HG03103 (cell line): ENCODE measurements around the gene LIX1L.
A peak's percentile ranks its signal among the peaks of the same experiment; 100 is the strongest.

Experiments used
- ATAC-seq: cut with Tn5 transposase; IDR thresholded peaks from one replicate; pipeline ENCODE4 v1.9.1; 2021; ENCODE audit warnings: low read depth; ENCODE audit not compliant: unreplicated experiment

Gene LIX1L

DNA sequence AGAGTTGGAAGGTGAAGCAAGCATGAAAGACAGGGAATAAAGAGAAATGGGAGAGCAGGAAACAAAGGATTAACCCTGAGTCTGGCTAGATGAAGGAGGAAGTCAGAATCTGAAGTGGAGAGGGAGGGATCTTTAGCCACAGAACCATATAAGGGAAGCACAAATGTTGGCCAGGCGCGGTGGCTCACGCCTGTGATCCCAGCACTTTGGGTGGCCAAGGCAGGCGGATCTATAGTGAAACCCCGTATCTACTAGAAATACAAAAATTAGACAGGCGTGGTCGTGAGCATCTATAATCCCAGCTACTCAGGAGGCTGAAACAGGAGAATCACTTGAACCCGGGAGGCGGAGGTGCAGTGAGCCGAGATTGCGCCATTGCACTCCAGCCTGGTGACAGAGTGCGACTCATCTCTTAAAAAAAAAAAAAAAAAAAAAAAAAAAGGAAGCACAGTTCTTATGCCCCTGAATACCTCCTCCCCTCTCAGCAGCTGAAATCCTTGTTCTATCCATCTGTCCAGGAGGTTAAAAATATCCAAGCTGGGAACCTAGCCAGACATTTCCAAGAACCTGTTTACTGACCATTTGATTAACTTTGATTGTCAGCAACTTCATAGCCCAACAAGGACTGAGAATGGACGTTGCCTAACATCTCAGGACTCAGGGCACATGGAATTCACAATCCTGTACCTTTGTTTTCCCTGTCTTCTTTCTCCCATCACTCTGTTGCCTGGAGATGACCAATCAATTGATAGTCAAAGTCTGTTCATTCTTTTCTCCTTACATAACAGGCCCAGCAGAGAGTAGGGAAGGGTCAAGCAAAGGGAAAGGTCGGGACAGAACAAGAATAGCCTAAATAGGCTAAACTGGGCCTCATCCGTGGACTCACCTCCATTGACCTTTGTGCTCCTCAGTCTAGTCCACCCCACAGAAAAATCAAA lies 28.0 kb upstream of the LIX1L start:
- no peak for ATAC-seq

DNA sequence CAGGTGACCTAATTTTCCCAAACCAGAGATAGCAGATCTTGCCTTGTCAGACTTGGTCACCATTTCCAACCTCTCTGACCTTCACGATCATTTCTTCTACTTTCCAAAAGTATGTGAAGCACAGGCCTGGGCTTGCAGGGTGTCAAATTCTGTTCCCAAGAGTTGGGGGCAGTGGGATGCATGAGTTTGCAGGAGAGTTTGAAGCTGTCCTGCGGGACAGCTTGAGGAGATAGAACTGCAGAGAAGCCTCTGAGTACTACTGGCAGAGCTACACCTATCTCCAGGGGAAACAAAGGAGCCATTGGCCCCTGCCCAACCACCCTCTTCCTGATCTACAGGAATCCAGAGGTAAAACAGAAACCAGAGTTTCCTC lies 27.3 kb upstream of the LIX1L start:
- no peak for ATAC-seq

DNA sequence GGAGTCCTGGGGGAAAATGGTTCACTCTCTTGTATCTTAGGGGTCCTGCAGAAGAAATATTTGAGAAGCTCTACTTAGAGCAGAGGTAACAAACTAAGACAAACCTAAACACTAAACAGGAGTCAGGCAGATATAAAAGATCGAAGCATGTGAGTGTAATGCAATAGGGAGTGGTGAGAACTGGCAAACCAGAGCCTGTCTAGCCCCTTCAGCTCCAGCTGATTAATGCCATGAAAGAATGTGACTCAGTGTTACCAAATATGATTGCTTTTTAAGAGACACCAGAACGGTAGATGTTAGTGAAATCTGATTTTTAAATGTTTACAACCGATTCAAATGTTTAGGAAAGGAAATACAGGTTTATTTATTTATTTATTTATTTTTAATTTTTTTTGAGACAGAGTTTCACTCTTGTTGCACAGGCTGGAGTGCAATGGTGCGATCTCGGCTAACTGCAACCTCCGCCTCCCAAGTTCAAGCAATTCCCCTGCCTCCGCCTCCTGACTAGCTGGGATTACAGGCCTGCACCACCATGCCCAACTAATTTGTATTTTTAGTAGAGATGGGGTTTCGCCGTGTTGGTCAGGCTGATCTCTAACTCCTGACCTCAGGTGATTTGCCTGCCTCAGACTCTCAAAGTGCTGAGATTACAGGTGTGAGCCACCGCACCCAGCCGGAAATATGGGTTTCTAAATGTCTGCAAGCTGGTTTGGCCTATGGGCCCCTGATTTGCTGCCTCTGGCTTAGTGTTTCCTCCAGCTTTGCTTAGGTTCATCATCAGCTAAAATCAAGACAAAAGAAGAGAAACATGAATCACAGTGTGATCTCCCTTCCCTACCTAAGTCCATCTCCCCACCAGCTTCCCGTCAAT lies 26.4 kb upstream of the LIX1L start:
- no peak for ATAC-seq

DNA sequence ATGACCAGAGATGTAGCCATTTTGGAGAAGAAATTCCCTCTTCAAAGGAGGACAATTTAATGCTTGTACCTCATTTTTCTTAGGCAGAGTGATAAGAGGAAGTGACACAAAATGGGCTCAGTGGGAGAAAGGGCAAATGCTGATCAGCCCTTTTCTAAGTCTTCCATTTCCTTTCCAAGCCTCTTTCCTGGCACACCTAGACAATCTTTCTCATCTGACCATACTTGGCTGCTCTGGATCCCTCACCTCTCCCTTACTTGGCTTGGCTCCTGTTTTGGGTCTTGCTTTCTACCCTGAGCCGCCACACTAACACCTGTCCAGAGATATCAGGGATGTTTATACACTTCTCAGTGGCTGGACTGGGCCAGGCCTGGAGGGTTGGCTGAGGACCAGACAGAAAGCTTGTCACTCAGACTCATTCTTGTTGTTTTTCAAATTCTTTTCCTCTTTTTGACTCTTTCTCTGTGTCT lies 25.4 kb upstream of the LIX1L start:
- no peak for ATAC-seq

DNA sequence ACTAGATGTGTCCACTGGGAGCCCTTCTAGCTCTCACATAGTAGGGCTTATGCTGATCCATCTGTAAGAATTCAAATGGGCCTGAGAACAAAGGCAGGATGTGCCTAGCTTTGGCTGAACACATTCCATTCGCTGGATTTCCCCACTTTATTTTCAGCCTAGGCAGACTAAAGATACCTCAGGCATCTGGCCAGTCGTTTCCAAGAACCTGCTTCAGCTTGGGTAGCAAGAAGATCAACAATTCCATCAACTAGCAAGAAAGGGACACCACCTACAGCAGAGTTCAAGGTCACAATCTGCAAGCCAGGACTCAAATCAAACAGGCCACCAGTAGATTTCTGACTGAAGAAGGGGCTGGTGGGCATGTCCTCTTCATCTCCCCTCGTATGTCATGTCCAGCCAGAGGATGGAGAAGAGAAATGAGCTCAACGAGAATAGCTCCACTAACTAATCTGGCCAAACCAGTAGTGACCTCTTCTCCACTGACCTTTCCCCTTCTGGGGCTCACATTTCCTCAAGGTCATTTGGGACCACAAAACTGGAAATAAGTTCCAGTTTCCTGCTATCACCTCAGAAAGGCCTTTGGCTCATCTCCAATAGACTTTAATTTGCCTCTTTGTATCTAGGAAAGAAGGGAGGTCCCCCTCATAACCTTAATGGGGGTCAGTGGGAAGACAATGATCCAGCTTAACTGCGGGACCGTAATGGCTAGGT lies 24.4 kb upstream of the LIX1L start:
- no peak for ATAC-seq

DNA sequence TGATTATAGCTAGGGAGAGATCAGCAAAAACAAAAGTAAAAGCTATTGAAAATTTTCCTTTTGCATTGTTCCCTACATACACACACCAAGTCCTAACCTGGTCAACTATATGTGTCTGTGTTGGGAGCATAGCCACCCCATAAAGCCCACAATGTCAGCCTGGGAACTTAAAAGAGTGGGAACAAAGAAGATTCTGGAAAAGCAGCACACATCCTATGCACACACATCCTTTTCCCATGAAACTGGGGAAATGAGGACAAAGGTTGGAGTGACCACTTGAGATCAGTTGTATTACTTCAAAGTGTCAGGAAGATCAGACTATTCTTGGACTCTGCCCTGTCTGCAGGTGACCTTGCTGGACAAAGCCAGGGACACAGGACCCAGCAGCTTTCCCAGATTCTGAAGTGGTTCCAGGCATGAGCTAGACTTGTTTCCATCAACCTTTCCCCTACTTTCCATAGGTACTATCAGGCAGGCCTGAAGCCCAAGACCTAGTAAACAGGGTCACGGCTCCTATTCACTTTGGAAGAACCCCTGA lies 22.7 kb upstream of the LIX1L start:
- ATAC-seq, result no peak

DNA sequence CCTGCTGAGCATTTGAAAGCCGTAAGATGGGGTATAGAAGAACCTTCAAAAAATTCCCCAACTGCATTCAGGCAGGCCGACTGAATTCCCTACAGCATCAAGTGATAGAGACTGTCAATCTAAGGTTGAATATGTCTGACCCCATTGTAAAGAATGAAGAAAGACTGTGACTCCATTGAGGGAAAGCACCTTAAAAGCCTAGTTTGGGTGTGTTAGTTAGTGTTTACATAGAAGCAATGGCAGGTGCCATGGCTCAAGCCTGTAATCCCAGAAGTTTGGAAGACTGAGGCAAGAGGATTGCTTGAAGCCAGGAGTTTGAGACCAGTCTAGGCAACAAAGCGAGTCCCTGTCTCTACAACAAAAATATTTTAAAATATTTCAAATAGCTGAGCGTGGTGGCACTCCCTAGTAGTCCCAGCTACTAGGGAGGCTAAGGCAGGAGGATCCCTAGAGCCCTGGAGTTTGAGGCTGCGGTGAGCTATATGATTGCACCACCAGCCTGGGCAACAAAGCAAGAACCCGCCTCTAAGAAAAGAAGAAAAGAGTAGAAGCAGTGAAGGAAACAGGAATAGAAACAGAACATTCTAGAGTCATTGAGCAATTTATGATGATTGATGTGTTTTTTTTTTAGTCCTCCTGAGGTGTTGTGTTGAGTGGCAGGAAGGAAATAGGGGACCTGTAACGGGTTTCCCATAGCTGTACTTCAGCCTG lies 22.1 kb upstream of the LIX1L start:
- ATAC-seq, result no peak

DNA sequence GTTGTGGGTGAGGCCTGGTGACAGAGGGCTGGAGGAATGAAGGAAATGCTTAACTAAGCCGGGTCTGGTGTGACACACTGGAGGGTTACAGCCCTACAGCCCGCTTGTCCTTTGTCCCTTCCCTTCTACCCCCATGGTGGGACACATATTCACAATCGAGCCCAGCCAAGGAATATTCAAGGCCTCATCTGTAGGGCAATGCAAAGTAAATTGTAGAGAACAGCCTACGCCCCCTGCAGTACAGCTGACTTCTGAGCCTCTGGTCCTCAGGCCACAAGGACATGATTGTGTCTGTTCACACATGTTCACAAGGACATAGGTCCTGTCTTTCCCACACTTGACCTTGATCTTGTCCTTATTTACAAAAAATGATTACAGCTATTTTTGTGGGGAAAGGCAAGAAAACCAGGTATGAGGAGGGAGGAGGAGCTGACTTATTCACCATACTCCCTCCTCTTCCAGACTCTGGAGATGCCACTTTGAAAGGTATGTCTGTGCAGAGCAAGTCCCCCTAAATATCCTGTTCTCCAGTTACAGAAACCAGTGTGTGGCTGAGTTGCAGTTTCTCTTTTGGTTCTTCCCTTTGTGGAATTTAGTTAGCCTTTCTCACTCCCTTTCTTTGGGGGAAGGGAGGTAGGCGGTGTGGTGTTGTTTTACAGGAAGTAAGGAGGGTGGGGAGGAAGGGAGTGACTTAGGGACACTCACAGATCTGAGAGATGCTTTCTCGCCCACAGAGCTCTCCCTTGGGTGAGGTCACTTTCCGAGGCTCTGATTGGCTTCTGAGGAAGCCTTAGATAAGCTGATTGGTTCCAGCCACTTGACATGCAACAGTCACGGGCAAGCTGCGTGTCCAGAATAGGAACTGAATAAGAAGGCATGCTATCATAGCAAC lies 21.3 kb upstream of the LIX1L start:
- peak; percentile 86 for ATAC-seq

DNA sequence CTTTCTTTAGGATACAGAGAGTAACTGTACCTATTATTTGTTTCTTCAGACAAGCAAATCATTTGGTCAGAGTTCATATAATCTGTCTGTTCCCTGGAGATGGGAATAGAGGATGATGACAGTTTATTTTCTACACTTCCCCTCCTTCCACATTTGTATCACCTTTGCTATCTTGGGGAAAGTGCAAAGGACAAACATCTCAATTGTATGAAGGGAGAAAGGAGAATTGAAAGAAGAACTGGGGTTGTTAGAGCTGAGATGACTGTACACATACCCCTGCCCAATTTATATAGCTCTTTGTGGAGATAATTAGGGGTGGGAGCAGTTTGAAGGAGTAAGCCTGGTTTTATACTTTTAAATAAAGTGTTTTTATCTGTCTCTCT lies 20.6 kb upstream of the LIX1L start:
- no peak for ATAC-seq

DNA sequence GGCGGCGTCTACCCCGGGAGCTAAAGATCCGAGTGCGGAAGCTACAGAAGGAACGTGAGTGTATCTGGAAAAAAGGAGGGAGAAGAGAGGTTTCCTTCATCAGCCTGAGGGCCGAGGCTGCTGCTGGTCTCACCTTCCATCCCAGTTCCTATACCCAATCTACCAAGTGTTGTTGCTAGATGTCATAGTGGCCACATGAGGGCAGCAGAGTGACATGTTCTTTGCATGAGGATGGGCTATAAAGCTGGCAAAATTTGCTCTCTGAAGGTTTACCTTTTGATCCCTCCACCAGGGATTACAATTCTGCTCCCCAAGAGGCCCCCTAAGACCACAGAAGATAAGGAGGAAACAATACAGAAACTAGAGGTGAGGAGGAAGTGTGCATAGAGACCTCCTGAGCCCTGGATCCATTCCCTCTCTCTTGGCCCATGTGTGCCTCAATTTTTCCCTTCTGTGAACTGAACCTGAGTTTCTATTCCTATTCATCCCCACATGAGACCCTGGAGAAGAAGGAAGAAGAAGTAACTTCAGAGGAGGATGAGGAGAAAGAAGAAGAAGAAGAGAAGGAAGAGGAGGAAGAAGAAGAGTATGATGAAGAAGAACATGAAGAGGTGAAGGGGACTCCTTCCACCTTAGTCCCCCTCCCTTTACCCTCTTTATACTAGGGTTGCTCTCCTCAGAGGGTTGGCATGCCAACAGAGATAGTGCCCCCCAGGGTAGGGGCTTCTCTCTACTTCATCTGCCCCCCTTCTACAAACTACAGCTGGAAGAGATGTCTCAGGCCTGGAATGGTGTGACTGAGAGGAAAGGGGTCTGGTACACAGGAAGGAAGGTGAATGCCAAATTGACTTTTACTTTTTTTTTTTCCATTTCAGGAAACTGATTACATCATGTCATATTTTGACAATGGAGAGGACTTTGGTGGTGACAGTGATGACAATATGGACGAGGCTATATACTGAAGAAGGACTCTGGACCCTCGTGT lies 20.0 kb upstream of the LIX1L start:
- ATAC-seq, result no peak

DNA sequence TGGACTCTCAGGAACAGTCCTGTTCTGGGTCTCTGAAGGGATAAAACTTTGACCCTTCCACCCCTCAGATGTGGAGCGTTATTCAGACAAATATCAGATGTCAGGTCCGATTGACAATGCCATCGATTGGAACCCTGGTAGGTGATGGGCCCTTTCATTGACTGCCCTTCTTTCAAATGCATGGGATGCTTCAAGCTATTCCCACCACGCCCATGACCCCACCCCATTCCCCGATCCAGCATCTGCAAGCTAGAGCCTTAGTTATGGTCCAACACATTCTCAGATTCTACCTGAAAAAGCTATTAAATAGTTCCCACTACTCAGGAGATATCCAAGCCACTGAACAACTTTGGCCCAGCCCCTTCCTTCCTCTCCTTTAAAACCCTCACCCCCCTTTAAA lies 19.2 kb upstream of the LIX1L start:
- no peak for ATAC-seq

DNA sequence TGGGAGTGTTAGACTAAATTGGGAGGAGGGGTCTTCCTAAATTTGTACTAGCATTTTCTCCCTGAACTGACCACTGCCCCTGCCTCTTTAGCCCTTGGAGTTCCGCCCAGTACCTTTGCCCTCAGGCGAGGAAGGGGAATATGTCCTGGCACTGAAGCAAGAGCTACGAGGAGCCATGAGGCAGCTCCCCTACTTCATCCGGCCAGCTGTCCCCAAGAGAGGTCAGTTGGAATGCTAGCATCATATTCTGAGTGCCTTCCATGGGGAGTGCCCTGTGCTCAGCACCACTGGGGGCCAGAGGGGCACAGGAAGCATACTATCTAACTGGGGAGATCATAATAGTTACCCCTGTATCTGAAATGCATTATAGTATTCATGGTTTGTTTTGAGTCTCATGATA lies 17.4 kb upstream of the LIX1L start:
- no peak for ATAC-seq

DNA sequence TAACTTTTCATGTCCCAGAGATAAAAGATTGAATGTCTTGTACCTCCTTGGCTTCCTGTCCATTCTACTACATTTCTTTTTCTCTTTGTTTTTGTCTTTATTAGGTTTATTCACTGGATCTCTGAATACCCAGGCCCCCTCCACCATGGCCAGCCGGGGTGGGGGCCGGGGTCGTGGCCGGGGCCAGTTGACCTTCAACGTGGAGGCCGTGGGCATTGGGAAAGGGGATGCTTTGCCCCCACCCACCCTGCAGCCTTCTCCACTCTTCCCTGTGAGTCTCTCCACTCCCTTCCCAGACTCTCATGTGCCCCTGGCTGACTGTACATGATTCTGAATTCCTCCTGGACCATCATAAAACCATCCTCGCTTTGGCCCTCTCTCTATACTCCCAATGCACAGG lies 16.9 kb upstream of the LIX1L start:
- ATAC-seq, result no peak

DNA sequence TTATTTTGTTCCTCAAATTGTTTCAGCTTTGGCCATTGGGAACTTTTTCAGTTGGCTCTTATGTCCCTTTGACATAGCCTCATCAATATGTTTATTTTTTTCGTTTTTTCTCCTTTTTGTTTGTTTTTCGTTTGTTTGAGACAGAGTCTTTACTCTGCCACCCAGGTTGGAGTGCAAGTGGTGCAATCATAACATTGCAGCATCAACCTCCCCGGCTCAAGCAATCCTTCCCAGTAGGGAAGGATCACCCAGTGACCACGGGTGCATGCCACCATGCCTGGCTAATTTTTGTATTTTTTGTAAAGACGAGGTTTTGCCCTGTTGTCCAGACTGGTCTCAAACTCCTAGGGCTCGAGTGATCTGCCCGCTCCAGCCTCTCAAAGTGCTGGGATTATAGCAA lies 14.8 kb upstream of the LIX1L start:
- ATAC-seq, result no peak

DNA sequence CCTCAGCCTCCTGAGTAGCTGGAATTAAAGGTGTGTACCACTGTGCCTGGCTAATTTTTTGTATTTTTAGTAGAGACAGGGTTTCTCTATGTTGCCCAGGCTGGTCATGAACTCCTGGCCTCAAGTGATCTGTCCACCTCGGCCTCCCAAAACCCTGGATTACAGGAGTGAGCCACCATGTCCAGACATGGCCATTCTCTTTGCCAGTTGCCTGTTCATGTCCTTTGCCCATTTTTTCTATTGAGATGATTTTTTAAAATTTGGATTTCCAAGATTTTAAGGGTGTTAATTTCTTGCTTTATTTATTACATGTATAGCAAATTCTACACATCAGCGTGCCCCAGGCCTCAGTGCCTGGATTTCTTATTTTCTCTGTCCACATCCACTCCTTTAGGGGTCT lies 9.5 kb upstream of the LIX1L start:
- ATAC-seq, result no peak

DNA sequence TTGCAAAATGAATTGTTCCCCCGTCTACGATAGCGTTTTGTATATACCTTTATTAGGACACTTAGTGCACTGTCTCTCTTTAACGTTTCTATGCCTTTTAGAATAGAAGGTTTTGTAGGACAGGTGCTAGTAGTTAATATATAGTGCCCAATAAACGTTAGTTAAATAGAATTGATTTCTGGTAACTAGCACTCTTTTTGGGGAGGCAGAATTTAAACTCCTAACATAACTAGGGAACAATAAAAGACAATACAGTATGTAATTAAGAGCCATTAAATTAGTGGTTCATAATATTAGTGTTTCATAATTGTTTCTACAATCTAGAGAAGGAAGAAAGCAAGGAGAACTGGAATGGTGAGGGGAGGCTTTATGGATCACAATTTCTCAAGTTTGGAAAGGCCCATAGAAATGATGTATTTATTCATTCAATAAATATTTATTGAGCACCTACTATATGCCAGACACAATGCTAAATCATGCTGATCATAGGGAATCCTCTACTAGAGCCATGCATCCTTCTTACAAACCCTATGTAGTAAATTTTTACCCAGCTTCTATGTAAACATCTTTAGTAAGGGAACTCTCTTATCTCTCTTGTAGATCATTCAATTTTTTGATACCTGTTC lies 7.4 kb upstream of the LIX1L start:
- no peak for ATAC-seq

DNA sequence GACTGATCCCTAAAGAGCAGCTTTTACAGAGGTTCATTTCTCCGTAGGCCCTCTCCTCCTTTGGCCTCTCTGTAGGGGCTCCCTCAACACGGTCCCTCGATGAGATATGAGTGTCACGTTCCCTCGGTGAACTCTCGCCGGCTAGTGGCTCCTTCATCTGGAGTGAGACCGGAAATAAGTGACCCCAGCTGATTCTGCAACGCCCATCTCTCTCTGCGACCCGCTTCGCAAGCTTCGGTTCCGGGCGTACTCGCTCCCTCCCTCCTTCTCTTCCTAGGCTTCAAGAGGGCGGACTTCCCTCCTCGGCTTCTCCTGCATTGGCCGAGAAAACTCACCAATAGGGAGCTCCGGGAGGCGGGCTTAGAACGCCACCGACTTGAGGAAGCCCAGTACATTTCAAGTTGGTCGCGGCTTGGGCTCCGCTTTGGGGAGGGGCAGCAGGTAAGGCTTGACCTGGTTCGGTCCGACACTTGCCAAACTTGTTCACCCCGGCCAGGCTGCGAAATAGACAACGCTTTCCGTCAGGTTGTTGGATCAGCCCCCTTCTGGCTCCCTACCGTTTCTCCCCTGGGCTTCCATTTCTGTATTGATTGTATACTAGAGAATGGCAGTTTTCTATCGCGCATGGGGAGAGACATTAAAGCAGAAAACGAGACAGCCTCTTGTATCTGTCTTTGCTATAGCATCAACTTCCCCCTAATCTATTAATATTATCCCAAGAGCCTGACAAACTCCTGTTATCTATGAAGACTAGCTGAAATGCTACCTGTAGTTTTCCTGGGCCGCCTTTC lies 6.7 kb upstream of the LIX1L start, which contains the start of the genes ANKRD34A and POLR3GL:
Gene ANKRD34A (minus strand): TSS at position 248 of the 791 bp plus-strand sequence. CDS start 2,816 bp downstream, outside the sequence.
Gene POLR3GL (plus strand): TSS at position 363 of the 791 bp plus-strand sequence. CDS start 10,176 bp downstream, outside the sequence.
- peak; percentile 80 for ATAC-seq
